GM12891 (cell line): ENCODE measurements around the gene NIPSNAP3A.

Source experiments
- POLR2A ChIP-seq: IDR thresholded peaks from 2 replicates; pipeline ENCODE4 v1.6.1; 2011; ENCODE audit warnings: low read depth, low read length, control low read depth
- POLR2AphosphoS5 ChIP-seq: IDR thresholded peaks from 2 replicates; pipeline ENCODE4 v1.6.1; 2011; ENCODE audit warnings: low read depth, low read length, control low read depth
- POU2F2 ChIP-seq: IDR thresholded peaks from 2 replicates; pipeline ENCODE4 v1.6.1; 2011; ENCODE audit warnings: low read depth, mild to moderate bottlenecking, control low read depth, low read length, moderate library complexity
- TAF1 ChIP-seq: IDR thresholded peaks from 2 replicates; pipeline ENCODE4 v1.6.1; 2011; ENCODE audit warnings: low read depth, low read length, control low read depth

GRCh38 chr9:104795857-104796256, 48.4 kb downstream of the NIPSNAP3A start:
- TF ChIP-seq POLR2A (no peak), TAF1 (no peak), POLR2AphosphoS5 (no peak), POU2F2 (no peak)
